Osteoblast (primary cell): Measurements from ENCODE around the gene MOB3C. TPM values are rescaled to one million over a fixed set of nuclear protein-coding genes. Genes with fewer than 3 reads are reported as not detected.

Experiments
- DNase-seq: peaks from one replicate; pipeline ENCODE4 v3.0.0; 2011; ENCODE audit warnings: low spot score, mixed read lengths; ENCODE audit not compliant: insufficient read length; ENCODE audit errors: missing footprints
- H2AFZ ChIP-seq: 2 replicates; pipeline ENCODE4 v1.6.0; 2011; ENCODE audit warnings: mild to moderate bottlenecking, low read length
- H3K27ac ChIP-seq: 2 replicates; pipeline ENCODE4 v1.5.1; 2011; ENCODE audit warnings: mild to moderate bottlenecking, low read depth, low read length, moderate library complexity
- H3K27me3 ChIP-seq: 2 replicates; pipeline ENCODE4 v1.6.0; 2012; ENCODE audit warnings: mild to moderate bottlenecking, control low read depth, inconsistent platforms, low read length, moderate library complexity; ENCODE audit not compliant: insufficient read depth
- H3K36me3 ChIP-seq: 2 replicates; pipeline ENCODE4 v1.5.1; 2011; ENCODE audit warnings: mild to moderate bottlenecking, low read length, control low read depth, moderate library complexity; ENCODE audit not compliant: insufficient read depth
- H3K4me1 ChIP-seq: 2 replicates; pipeline ENCODE4 v1.5.1; 2011; ENCODE audit warnings: mild to moderate bottlenecking, low read length, control low read depth, moderate library complexity; ENCODE audit not compliant: insufficient read depth
- H3K4me2 ChIP-seq: 2 replicates; pipeline ENCODE4 v1.6.0; 2011; ENCODE audit warnings: mild to moderate bottlenecking, low read length; ENCODE audit not compliant: insufficient read depth
- H3K4me3 ChIP-seq: fragments of 200-600 bp; sonication (generic); 3 replicates; pipeline ENCODE4 v1.5.1; 2012; ENCODE audit warnings: mild to moderate bottlenecking, low read length, inconsistent platforms; ENCODE audit not compliant: insufficient read depth
- H3K79me2 ChIP-seq: 2 replicates; pipeline ENCODE4 v1.6.0; 2012; ENCODE audit warnings: mild to moderate bottlenecking, low read length, control low read depth, inconsistent platforms; ENCODE audit not compliant: insufficient read depth
- H3K9me3 ChIP-seq: 2 replicates; pipeline ENCODE4 v1.5.1; 2011; ENCODE audit warnings: low read depth, low read length, control low read depth
- H4K20me1 ChIP-seq: 2 replicates; pipeline ENCODE4 v1.6.0; 2012; ENCODE audit warnings: mild to moderate bottlenecking, low read length, control low read depth; ENCODE audit not compliant: insufficient read depth
- total RNA-seq: library from RNA; depleted of rRNA; stranded (reverse); fragments of >200 nt; gene quantifications from 2 replicates; pipeline ENCODE4 v1.2.3, GENCODE V29; 2012
- TF ChIP-seq, protein P1 (sequence below): IDR thresholded peaks from 2 replicates; pipeline ENCODE4 v1.5.1; 2011; ENCODE audit warnings: mild to moderate bottlenecking, low read depth, low read length, moderate library complexity; ENCODE audit errors: extremely low read depth

The MOB3C gene
- total RNA-seq, 1 donor = 8.7 TPM

GRCh38 chr1:46601257-46602007 lies 15.2 kb downstream of the MOB3C start:
- Histone ChIP-seq H3K27me3 (no peaks in the 10 kb centered on the region), H3K4me2 (no peak overlapping the region), H3K4me3 (no peak overlapping the region), H2AFZ (no peak overlapping the region), H3K4me1 (peaks cover 6% of the 10 kb centered on the region), H4K20me1 (peaks cover 2% of the 10 kb centered on the region), H3K9me3 (no peaks in the 10 kb centered on the region), H3K36me3 (no peaks in the 10 kb centered on the region), H3K79me2 (peaks cover 31% of the 10 kb centered on the region), H3K27ac (no peak overlapping the region)
- no peak for DNase-seq
- TF ChIP-seq, protein P1, sequence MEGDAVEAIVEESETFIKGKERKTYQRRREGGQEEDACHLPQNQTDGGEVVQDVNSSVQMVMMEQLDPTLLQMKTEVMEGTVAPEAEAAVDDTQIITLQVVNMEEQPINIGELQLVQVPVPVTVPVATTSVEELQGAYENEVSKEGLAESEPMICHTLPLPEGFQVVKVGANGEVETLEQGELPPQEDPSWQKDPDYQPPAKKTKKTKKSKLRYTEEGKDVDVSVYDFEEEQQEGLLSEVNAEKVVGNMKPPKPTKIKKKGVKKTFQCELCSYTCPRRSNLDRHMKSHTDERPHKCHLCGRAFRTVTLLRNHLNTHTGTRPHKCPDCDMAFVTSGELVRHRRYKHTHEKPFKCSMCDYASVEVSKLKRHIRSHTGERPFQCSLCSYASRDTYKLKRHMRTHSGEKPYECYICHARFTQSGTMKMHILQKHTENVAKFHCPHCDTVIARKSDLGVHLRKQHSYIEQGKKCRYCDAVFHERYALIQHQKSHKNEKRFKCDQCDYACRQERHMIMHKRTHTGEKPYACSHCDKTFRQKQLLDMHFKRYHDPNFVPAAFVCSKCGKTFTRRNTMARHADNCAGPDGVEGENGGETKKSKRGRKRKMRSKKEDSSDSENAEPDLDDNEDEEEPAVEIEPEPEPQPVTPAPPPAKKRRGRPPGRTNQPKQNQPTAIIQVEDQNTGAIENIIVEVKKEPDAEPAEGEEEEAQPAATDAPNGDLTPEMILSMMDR = no peak

- no peaks in the 10 kb centered on the region for H3K27me3 ChIP-seq
- no peak for DNase-seq
- peaks cover 9% of the 10 kb centered on the region for H3K4me1 ChIP-seq
- H3K79me2 ChIP-seq = peaks cover 32% of the 10 kb centered on the region
- no peak overlapping the region for H3K4me2 ChIP-seq
- no peak overlapping the region for H2AFZ ChIP-seq
- no peaks in the 10 kb centered on the region for H3K9me3 ChIP-seq
- H3K27ac ChIP-seq = no peak overlapping the region
- peaks cover 2% of the 10 kb centered on the region for H4K20me1 ChIP-seq
- peaks cover 1% of the 10 kb centered on the region for H3K36me3 ChIP-seq
- TF ChIP-seq, protein P1 = no peak
- H3K4me3 ChIP-seq = no peak overlapping the region
Observed at GRCh38 chr1:46599059-46599970, 17.3 kb downstream of the MOB3C start.

DNA sequence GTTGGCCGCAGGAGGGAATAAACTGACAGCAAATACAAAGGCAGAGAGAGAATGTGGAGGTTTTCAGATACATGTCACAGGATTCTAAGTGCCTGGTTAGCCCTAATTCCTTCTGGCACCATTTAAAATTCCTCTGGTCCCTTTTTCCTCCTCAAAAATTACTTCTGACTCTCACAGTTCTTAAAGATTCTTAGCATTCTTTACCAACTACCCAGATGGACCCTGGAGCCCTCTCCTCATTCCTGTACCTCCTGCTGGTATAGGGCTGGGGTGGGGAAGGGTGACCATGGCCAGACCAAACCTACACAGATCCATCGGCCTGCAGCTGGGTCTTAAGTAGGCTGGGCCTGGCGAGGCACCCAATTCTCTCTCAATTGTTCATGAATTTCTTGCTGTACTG lies 19.8 kb downstream of the MOB3C start:
- TF ChIP-seq, protein P1 = no peak
- Histone ChIP-seq H2AFZ (no peak overlapping the region), H3K36me3 (peaks cover 14% of the 10 kb centered on the region), H3K27ac (no peak overlapping the region), H3K9me3 (no peaks in the 10 kb centered on the region), H3K4me1 (peaks cover 3% of the 10 kb centered on the region), H3K27me3 (no peaks in the 10 kb centered on the region), H3K4me3 (no peak overlapping the region), H3K79me2 (peaks cover 23% of the 10 kb centered on the region), H3K4me2 (no peak overlapping the region), H4K20me1 (peaks cover 2% of the 10 kb centered on the region)
- no peak for DNase-seq

GRCh38 chr1:46596036-46596435 lies 20.6 kb downstream of the MOB3C start:
- Histone ChIP-seq H3K4me2 (no peak overlapping the region), H3K27me3 (no peaks in the 10 kb centered on the region), H3K36me3 (peaks cover 21% of the 10 kb centered on the region), H3K9me3 (no peaks in the 10 kb centered on the region), H4K20me1 (peaks cover 2% of the 10 kb centered on the region), H2AFZ (no peak overlapping the region), H3K27ac (no peak overlapping the region), H3K79me2 (peaks cover 16% of the 10 kb centered on the region), H3K4me3 (no peak overlapping the region), H3K4me1 (peaks cover 3% of the 10 kb centered on the region)
- TF ChIP-seq, protein P1 = no peak
- no peak for DNase-seq
